ENCODE data around the gene TCFL5. TPM values are rescaled to one million over a fixed set of nuclear protein-coding genes. Genes with fewer than 3 reads are reported as not detected.
A peak's percentile ranks its signal among the peaks of the same experiment; 100 is the strongest.

The TCFL5 gene
- total RNA-seq, 4 donors from 2014 or later = 12.0 to 28.9 (median 13.8) TPM

GRCh38 chr20:62823688-62824475 is 37.7 kb downstream of the TCFL5 start:
- peaks cover 28% of the 10 kb centered on the region for H3K27me3 ChIP-seq
- peaks cover 0 to 29% (median 23%) of the 10 kb centered on the region in 3 donors for H3K4me1 ChIP-seq
- ATAC-seq = no peak
- no peaks in the 10 kb centered on the region for H3K36me3 ChIP-seq
- H3K27ac ChIP-seq = peak overlapping the region in 2 of 4 donors; percentile 85 to 92
- TF ChIP-seq POLR2A (IDR thresholded peaks at IDR 0.05) = no peak
- TF ChIP-seq CTCF (IDR thresholded peaks at IDR 0.05) = no peak
- TF ChIP-seq POLR2AphosphoS5 (IDR thresholded peaks at IDR 0.05) = no peak
- TF ChIP-seq EP300 (IDR thresholded peaks at IDR 0.05) = no peak
- H3K9me3 ChIP-seq = no peaks in the 10 kb centered on the region
- no peak overlapping the region for H3K4me3 ChIP-seq
- 80% methylated on average over 2 of the region's 38 CpGs; no CpG with 5 or more reads in 1 of the 2 donors for WGBS, 2 donors (ENCODE audit: low coverage in 1 of 2)

- Histone ChIP-seq H3K4me3 (no peak overlapping the region), H3K27ac (peak overlapping the region in 1 of 4 donors; percentile 32), H3K9me3 (no peaks in the 10 kb centered on the region), H3K36me3 (no peaks in the 10 kb centered on the region), H3K27me3 (peaks cover 37% of the 10 kb centered on the region), H3K4me1 (peaks cover 0 to 38% (median 32%) of the 10 kb centered on the region in 3 donors)
- WGBS, 2 donors (ENCODE audit: low coverage in 1 of 2) = 61% methylated on average over 3 of the region's 24 CpGs; no CpG with 5 or more reads in 1 of the 2 donors
- ATAC-seq = no peak
- TF ChIP-seq CTCF (IDR thresholded peaks at IDR 0.05) (no peak), POLR2A (IDR thresholded peaks at IDR 0.05) (no peak), POLR2AphosphoS5 (IDR thresholded peaks at IDR 0.05) (no peak), EP300 (IDR thresholded peaks at IDR 0.05) (no peak)
Measured at GRCh38 chr20:62822788-62823651, 38.6 kb downstream of the TCFL5 start.

GRCh38 chr20:62822239-62822787 is 39.3 kb downstream of the TCFL5 start:
- H3K9me3 ChIP-seq = no peaks in the 10 kb centered on the region
- no peaks in the 10 kb centered on the region for H3K36me3 ChIP-seq
- H3K4me1 ChIP-seq = peaks cover 0 to 45% (median 38%) of the 10 kb centered on the region in 3 donors
- TF ChIP-seq CTCF (IDR thresholded peaks at IDR 0.05) (no peak), EP300 (IDR thresholded peaks at IDR 0.05) (no peak), POLR2AphosphoS5 (IDR thresholded peaks at IDR 0.05) (no peak), POLR2A (IDR thresholded peaks at IDR 0.05) (no peak)
- peaks cover 44% of the 10 kb centered on the region for H3K27me3 ChIP-seq
- H3K27ac ChIP-seq = no peak overlapping the region
- no peak for ATAC-seq
- no CpG with 5 or more reads among the region's 7 CpGs for WGBS, 2 donors (ENCODE audit: low coverage in 1 of 2)
- H3K4me3 ChIP-seq = no peak overlapping the region

GRCh38 chr20:62821726-62822210 is 39.9 kb downstream of the TCFL5 start:
- no peaks in the 10 kb centered on the region for H3K36me3 ChIP-seq
- peaks cover 0 to 50% (median 40%) of the 10 kb centered on the region in 3 donors for H3K4me1 ChIP-seq
- H3K27ac ChIP-seq = no peak overlapping the region
- no peaks in the 10 kb centered on the region for H3K9me3 ChIP-seq
- ATAC-seq = no peak
- peaks cover 49% of the 10 kb centered on the region for H3K27me3 ChIP-seq
- TF ChIP-seq POLR2A (IDR thresholded peaks at IDR 0.05) = no peak
- no peak for TF ChIP-seq CTCF (IDR thresholded peaks at IDR 0.05)
- no peak for TF ChIP-seq POLR2AphosphoS5 (IDR thresholded peaks at IDR 0.05)
- TF ChIP-seq EP300 (IDR thresholded peaks at IDR 0.05) = no peak
- H3K4me3 ChIP-seq = no peak overlapping the region
- no CpG with 5 or more reads among the region's 12 CpGs for WGBS, 2 donors (ENCODE audit: low coverage in 1 of 2)
